ENCODE data around the gene LRRC7. TPM values are rescaled to one million over a fixed set of nuclear protein-coding genes. Genes with fewer than 3 reads are reported as not detected.

The LRRC7 gene
- total RNA-seq, 1 donor from 2014 or later: not detected

GRCh38 chr1:69700770-69701169 lies 133.0 kb downstream of the LRRC7 start:
- DNase-seq (ENCODE audit: low read depth) (peak; percentile 37), FAIRE-seq (no peak)
- Histone ChIP-seq H3K4me3 (ENCODE audit: low read depth, low read length) (no peak overlapping the region), H3K27me3 (ENCODE audit: control insufficient read depth, insufficient read depth, low read length) (no peaks in the 10 kb centered on the region), H3K36me3 (ENCODE audit: control insufficient read depth, insufficient read depth, low read length) (no peaks in the 10 kb centered on the region)
- TF ChIP-seq CTCF (IDR thresholded peaks at IDR 0.05; ENCODE audit: insufficient read depth, low read length, severe bottlenecking): peak; percentile 50

GRCh38 chr1:69702085-69702484 lies 134.4 kb downstream of the LRRC7 start:
- FAIRE-seq: peak; percentile 52
- TF ChIP-seq CTCF (IDR thresholded peaks at IDR 0.05; ENCODE audit: insufficient read depth, low read length, severe bottlenecking): no peak
- peak; percentile 78 for DNase-seq (ENCODE audit: low read depth)
- Histone ChIP-seq H3K27me3 (ENCODE audit: control insufficient read depth, insufficient read depth, low read length) (no peaks in the 10 kb centered on the region), H3K36me3 (ENCODE audit: control insufficient read depth, insufficient read depth, low read length) (no peaks in the 10 kb centered on the region), H3K4me3 (ENCODE audit: low read depth, low read length) (no peak overlapping the region)

GRCh38 chr1:69706473-69706872 lies 138.8 kb downstream of the LRRC7 start:
- no peak for FAIRE-seq
- no peak for DNase-seq (ENCODE audit: low read depth)
- TF ChIP-seq CTCF (IDR thresholded peaks at IDR 0.05; ENCODE audit: insufficient read depth, low read length, severe bottlenecking): no peak
- no peak overlapping the region for H3K4me3 ChIP-seq (ENCODE audit: low read depth, low read length)
- H3K36me3 ChIP-seq (ENCODE audit: control insufficient read depth, insufficient read depth, low read length): no peaks in the 10 kb centered on the region
- H3K27me3 ChIP-seq (ENCODE audit: control insufficient read depth, insufficient read depth, low read length): no peaks in the 10 kb centered on the region

- FAIRE-seq: no peak
- Histone ChIP-seq H3K27me3 (ENCODE audit: control insufficient read depth, insufficient read depth, low read length) (no peaks in the 10 kb centered on the region), H3K4me3 (ENCODE audit: low read depth, low read length) (no peak overlapping the region), H3K36me3 (ENCODE audit: control insufficient read depth, insufficient read depth, low read length) (no peaks in the 10 kb centered on the region)
- peak; percentile 15 for DNase-seq (ENCODE audit: low read depth)
- no peak for TF ChIP-seq CTCF (IDR thresholded peaks at IDR 0.05; ENCODE audit: insufficient read depth, low read length, severe bottlenecking)
These were observed 139.4 kb downstream of the LRRC7 start for GRCh38 chr1:69707103-69707502.

- FAIRE-seq (no peak), DNase-seq (ENCODE audit: low read depth) (no peak)
- no peak overlapping the region for H3K4me3 ChIP-seq (ENCODE audit: low read depth, low read length)
- TF ChIP-seq CTCF (IDR thresholded peaks at IDR 0.05; ENCODE audit: insufficient read depth, low read length, severe bottlenecking): no peak
- no peaks in the 10 kb centered on the region for H3K36me3 ChIP-seq (ENCODE audit: control insufficient read depth, insufficient read depth, low read length)
- no peaks in the 10 kb centered on the region for H3K27me3 ChIP-seq (ENCODE audit: control insufficient read depth, insufficient read depth, low read length)
These were observed 142.9 kb downstream of the LRRC7 start for GRCh38 chr1:69710484-69711189.
